Posterior cingulate gyrus (tissue), 11 donors: Measurements from ENCODE around the gene ADGB.
"Not testable (repeated sequence)": the region's sequence is repeated elsewhere in the genome, so short reads cannot be mapped to it uniquely, and the experiment has no call there.

ENCODE experiments used
- DNase-seq, 10 donors: peaks; one replicate each; pipeline versions ENCODE4 v3.0.0 to v3.0.0-alpha.2; 2020 to 2021; ENCODE audit warnings: mixed read lengths in 3 of 10
- intact Hi-C: fragments of 100-400 bp; cut with DNase I; formaldehyde crosslinking; loops from one replicate; pipeline ENCODE4 v1.15.1; 2023

The ADGB gene

GRCh38 chr6:146812811-146813321, 214.1 kb downstream of the ADGB start:
- DNase-seq, intact Hi-C loops: not testable (repeated sequence)

GRCh38 chr6:146813554-146813953, 214.8 kb downstream of the ADGB start:
- intact Hi-C loops, result no loop called here
- no peak for DNase-seq

- intact Hi-C loops, result no loop called here
- no peak for DNase-seq
Measured at GRCh38 chr6:146814148-146814750, 215.5 kb downstream of the ADGB start.

GRCh38 chr6:146815511-146816462, 217.0 kb downstream of the ADGB start:
- intact Hi-C loops, DNase-seq: not testable (repeated sequence)

- no peak for DNase-seq
- intact Hi-C loops, result no loop called here
Measured at GRCh38 chr6:146819596-146820320, 221.0 kb downstream of the ADGB start.

- intact Hi-C loops, result no loop called here
Measured at GRCh38 chr6:146827216-146827928, 228.6 kb downstream of the ADGB start.

GRCh38 chr6:146829792-146830565, 231.2 kb downstream of the ADGB start:
- no peak for DNase-seq
- intact Hi-C loops, result no loop called here

More at GRCh38 chr6:146827216-146827928, 228.6 kb downstream of the ADGB start:
- DNase-seq, result no peak

- intact Hi-C loops, result no loop called here
- no peak for DNase-seq
Measured at GRCh38 chr6:146833157-146833556, 234.4 kb downstream of the ADGB start.

GRCh38 chr6:146840216-146840615, 241.4 kb downstream of the ADGB start:
- no peak for DNase-seq
- intact Hi-C loops, result no loop called here

GRCh38 chr6:146840641-146841040, 241.9 kb downstream of the ADGB start:
- intact Hi-C loops, result no loop called here
- DNase-seq, result no peak

GRCh38 chr6:146847426-146847825, 248.7 kb downstream of the ADGB start:
- DNase-seq, result no peak
- intact Hi-C loops, result no loop called here

GRCh38 chr6:146850238-146850896, 251.6 kb downstream of the ADGB start:
- peak in 2 of 10 donors; percentile 9 to 77 for DNase-seq
- intact Hi-C loops, result no loop called here

GRCh38 chr6:146850981-146851380, 252.2 kb downstream of the ADGB start:
- no peak for DNase-seq
- intact Hi-C loops, result no loop called here

- no peak for DNase-seq
- intact Hi-C loops, result no loop called here
Measured at GRCh38 chr6:146851837-146852236, 253.1 kb downstream of the ADGB start.

GRCh38 chr6:146854521-146855255, 255.9 kb downstream of the ADGB start:
- DNase-seq, result not testable (repeated sequence)
- intact Hi-C loops, result loop anchor here (5.0 kb wide), 2 partner anchors 348 to 1313 kb away; partner anchors contain the start of gene STXBP5

- intact Hi-C loops, result loop anchor here (5.0 kb wide), 2 partner anchors 346 to 1311 kb away; partner anchors contain the start of gene STXBP5
- DNase-seq, result no peak
Measured at GRCh38 chr6:146855889-146856288, 257.1 kb downstream of the ADGB start.

GRCh38 chr6:146856296-146856695, 257.5 kb downstream of the ADGB start:
- DNase-seq, result no peak
- intact Hi-C loops, result loop anchor here (5.0 kb wide), 2 partner anchors 346 to 1311 kb away; partner anchors contain the start of gene STXBP5
